ENCODE results near the gene GUCA2B. TPM values are rescaled to one million over a fixed set of nuclear protein-coding genes. Genes with fewer than 3 reads are reported as not detected.
A peak's percentile ranks its signal among the peaks of the same experiment; 100 is the strongest.

Gene GUCA2B
- total RNA-seq, 2 experiments from 2014 or later = not detected

GRCh38 chr1:42177541-42177981 lies 24.4 kb downstream of the GUCA2B start:
- intact Hi-C loops (cut with DNase I, micrococcal nuclease) = loop anchor here (2.0 to 10.0 kb wide), 3 partner anchors 157 to 571 kb away; partner anchors contain the start of gene FOXJ3 (in 2 of the 2)
- H3K36me3 Mint-ChIP-seq (ENCODE audit: low read depth) = peaks cover 33% of the 10 kb centered on the region
- ATAC-seq (ENCODE audit: poor library complexity) (no peak), DNase-seq (no peak)
- H3K27me3 Mint-ChIP-seq = no peaks in the 10 kb centered on the region
- H3K4me1 Mint-ChIP-seq (ENCODE audit: low read depth) = peaks cover 5% of the 10 kb centered on the region
- Histone ChIP-seq H3K36me3 (ENCODE audit: insufficient read depth, low read length) (peaks cover 27% of the 10 kb centered on the region), H3K27ac (ENCODE audit: low read depth in 1 of 2, low read length in 2 of 2) (no peak overlapping the region), H3K27me3 (ENCODE audit: control insufficient read depth in 1 of 2, insufficient read depth in 2 of 2, low read length in 2 of 2) (no peaks in the 10 kb centered on the region), H3K9me3 (ENCODE audit: control insufficient read depth in 1 of 2, insufficient read depth in 1 of 2, low read length in 2 of 2) (no peaks in the 10 kb centered on the region), H3K4me3 (ENCODE audit: low read length) (no peak overlapping the region), H3K4me1 (ENCODE audit: insufficient read depth, low read length) (peaks cover 5% of the 10 kb centered on the region)
- H3K4me3 Mint-ChIP-seq = no peak overlapping the region
- ChIA-PET CTCF (no interaction called here), POLR2A (no interaction called here)
- H3K9me3 Mint-ChIP-seq = no peaks in the 10 kb centered on the region
- TF ChIP-seq CTCF (IDR thresholded peaks at IDR 0.05) = no peak
- peak overlapping the region; percentile 22 for H3K27ac Mint-ChIP-seq

- H3K27me3 ChIP-seq (ENCODE audit: control insufficient read depth in 1 of 2, insufficient read depth in 2 of 2, low read length in 2 of 2) = no peaks in the 10 kb centered on the region
- H3K4me1 Mint-ChIP-seq (ENCODE audit: low read depth) = peaks cover 5% of the 10 kb centered on the region
- no peak overlapping the region for H3K4me3 ChIP-seq (ENCODE audit: low read length)
- H3K27ac Mint-ChIP-seq = no peak overlapping the region
- H3K36me3 Mint-ChIP-seq (ENCODE audit: low read depth) = peaks cover 38% of the 10 kb centered on the region
- DNase-seq = no peak
- no peak overlapping the region for H3K27ac ChIP-seq (ENCODE audit: low read depth in 1 of 2, low read length in 2 of 2)
- no peak for TF ChIP-seq CTCF (IDR thresholded peaks at IDR 0.05)
- no peak overlapping the region for H3K4me3 Mint-ChIP-seq
- intact Hi-C loops (cut with DNase I, micrococcal nuclease) = loop anchor here (5.0 to 10.0 kb wide), 2 partner anchors 157 to 159 kb away; partner anchors contain the start of gene FOXJ3 (in 2 of the 2)
- no peaks in the 10 kb centered on the region for H3K9me3 Mint-ChIP-seq
- H3K9me3 ChIP-seq (ENCODE audit: control insufficient read depth in 1 of 2, insufficient read depth in 1 of 2, low read length in 2 of 2) = no peaks in the 10 kb centered on the region
- no peaks in the 10 kb centered on the region for H3K27me3 Mint-ChIP-seq
- no peak for ATAC-seq (ENCODE audit: poor library complexity)
- H3K36me3 ChIP-seq (ENCODE audit: insufficient read depth, low read length) = peaks cover 29% of the 10 kb centered on the region
- POLR2A ChIA-PET = no interaction called here
- H3K4me1 ChIP-seq (ENCODE audit: insufficient read depth, low read length) = peaks cover under 1% of the 10 kb centered on the region
- CTCF ChIA-PET = no interaction called here
Observed at GRCh38 chr1:42178249-42178648, 25.0 kb downstream of the GUCA2B start.

GRCh38 chr1:42179275-42179674 lies 26.1 kb downstream of the GUCA2B start:
- no peak overlapping the region for H3K27ac ChIP-seq (ENCODE audit: low read depth in 1 of 2, low read length in 2 of 2)
- CTCF ChIA-PET = no interaction called here
- H3K4me3 Mint-ChIP-seq = no peak overlapping the region
- POLR2A ChIA-PET = no interaction called here
- peaks cover 36% of the 10 kb centered on the region for H3K36me3 ChIP-seq (ENCODE audit: insufficient read depth, low read length)
- no peak for TF ChIP-seq CTCF (IDR thresholded peaks at IDR 0.05)
- H3K27me3 ChIP-seq (ENCODE audit: control insufficient read depth in 1 of 2, insufficient read depth in 2 of 2, low read length in 2 of 2) = no peaks in the 10 kb centered on the region
- DNase-seq (no peak), ATAC-seq (ENCODE audit: poor library complexity) (no peak)
- no peaks in the 10 kb centered on the region for H3K9me3 Mint-ChIP-seq
- H3K27me3 Mint-ChIP-seq = no peaks in the 10 kb centered on the region
- H3K4me1 Mint-ChIP-seq (ENCODE audit: low read depth) = peaks cover 5% of the 10 kb centered on the region
- H3K36me3 Mint-ChIP-seq (ENCODE audit: low read depth) = peaks cover 47% of the 10 kb centered on the region
- intact Hi-C loops (cut with DNase I, micrococcal nuclease) = loop anchor here (5.0 to 10.0 kb wide), 2 partner anchors 156 to 158 kb away; partner anchors contain the start of gene FOXJ3 (in 2 of the 2)
- no peak overlapping the region for H3K4me3 ChIP-seq (ENCODE audit: low read length)
- no peaks in the 10 kb centered on the region for H3K4me1 ChIP-seq (ENCODE audit: insufficient read depth, low read length)
- no peaks in the 10 kb centered on the region for H3K9me3 ChIP-seq (ENCODE audit: control insufficient read depth in 1 of 2, insufficient read depth in 1 of 2, low read length in 2 of 2)
- H3K27ac Mint-ChIP-seq = peak overlapping the region; percentile 55

Measured in CD4-positive, alpha-beta T cell (primary cell).